Measurements from ENCODE around the gene MOV10L1. TPM values are rescaled to one million over a fixed set of nuclear protein-coding genes. Genes with fewer than 3 reads are reported as not detected.

Gene MOV10L1
- total RNA-seq, 1 experiment from 2014 or later, result not detected

DNA sequence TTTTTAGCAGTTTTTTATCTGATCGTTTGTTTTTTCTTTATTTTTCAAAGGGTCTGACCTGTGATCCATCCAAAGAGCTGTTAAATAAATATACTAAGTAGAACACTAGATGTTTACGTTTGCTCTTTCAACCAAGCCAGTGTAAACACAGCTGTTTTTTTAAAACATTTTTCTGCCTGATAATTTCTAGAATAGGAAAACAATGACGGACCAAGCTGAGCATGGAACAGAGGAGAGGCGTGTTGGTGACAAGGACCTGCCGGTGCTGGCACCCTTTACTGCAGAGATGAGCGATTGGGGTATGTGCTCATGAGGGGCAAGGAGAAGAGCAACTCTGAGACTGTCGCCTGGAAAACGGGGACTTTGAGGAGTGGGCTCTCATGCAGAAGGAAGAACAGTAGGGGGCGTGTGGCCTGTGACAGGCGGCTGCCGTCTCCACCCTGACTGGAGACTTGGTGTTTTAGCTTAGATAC is 52.1 kb downstream of the MOV10L1 start:
- Histone ChIP-seq H3K4me3 (ENCODE audit: low read depth, low read length, poor library complexity, severe bottlenecking) (no peak overlapping the region), H3K4me1 (ENCODE audit: insufficient read depth, low read length, poor library complexity, severe bottlenecking) (no peaks in the 10 kb centered on the region), H3K27ac (ENCODE audit: low read depth, low read length, poor library complexity, severe bottlenecking) (no peak overlapping the region), H3K27me3 (replicated peaks; ENCODE audit: insufficient read depth, low read depth, low read length, poor library complexity) (no peaks in the 10 kb centered on the region), H3K9me3 (ENCODE audit: low read depth, low read length, poor library complexity, severe bottlenecking) (no peaks in the 10 kb centered on the region), H3K36me3 (ENCODE audit: insufficient read depth, low read length, poor library complexity, severe bottlenecking) (no peaks in the 10 kb centered on the region)
- ChIA-PET CTCF (no interaction called here), POLR2A (ENCODE audit: low non-redundant PET) (no interaction called here)
- no TSS peak for BruUV-seq (replicated peaks)
- DNase-seq (ENCODE audit: low spot score), result no peak
- intact Hi-C loops (cut with micrococcal nuclease; ENCODE audit: unreplicated experiment), result no loop called here
- no peak for TF ChIP-seq EZH2 (IDR thresholded peaks at IDR 0.05; ENCODE audit: borderline replicate concordance, low read depth, low read length, poor library complexity, severe bottlenecking)
- TF ChIP-seq, protein P1, sequence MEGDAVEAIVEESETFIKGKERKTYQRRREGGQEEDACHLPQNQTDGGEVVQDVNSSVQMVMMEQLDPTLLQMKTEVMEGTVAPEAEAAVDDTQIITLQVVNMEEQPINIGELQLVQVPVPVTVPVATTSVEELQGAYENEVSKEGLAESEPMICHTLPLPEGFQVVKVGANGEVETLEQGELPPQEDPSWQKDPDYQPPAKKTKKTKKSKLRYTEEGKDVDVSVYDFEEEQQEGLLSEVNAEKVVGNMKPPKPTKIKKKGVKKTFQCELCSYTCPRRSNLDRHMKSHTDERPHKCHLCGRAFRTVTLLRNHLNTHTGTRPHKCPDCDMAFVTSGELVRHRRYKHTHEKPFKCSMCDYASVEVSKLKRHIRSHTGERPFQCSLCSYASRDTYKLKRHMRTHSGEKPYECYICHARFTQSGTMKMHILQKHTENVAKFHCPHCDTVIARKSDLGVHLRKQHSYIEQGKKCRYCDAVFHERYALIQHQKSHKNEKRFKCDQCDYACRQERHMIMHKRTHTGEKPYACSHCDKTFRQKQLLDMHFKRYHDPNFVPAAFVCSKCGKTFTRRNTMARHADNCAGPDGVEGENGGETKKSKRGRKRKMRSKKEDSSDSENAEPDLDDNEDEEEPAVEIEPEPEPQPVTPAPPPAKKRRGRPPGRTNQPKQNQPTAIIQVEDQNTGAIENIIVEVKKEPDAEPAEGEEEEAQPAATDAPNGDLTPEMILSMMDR (conservative IDR thresholded peaks at IDR 0.05; ENCODE audit: low read depth, low read length), result peak; percentile 40

DNA sequence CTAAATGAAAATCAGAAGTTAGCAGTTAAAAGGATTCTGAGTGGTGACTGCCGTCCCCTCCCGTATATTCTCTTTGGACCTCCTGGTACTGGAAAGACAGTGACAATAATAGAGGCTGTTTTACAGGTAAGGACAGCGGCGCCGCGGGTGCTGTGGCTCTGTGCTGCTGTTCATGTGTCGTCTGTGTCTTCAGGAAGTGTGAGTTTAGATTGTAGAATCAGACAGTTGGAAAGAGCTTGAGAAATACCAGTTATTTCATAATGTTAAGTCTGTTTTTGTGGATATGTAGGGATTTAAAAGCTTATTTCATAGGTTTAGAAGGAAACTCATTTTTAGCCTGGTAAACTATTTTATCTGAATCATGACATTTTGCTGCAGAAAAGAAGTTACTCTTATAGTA is 53.3 kb downstream of the MOV10L1 start:
- Histone ChIP-seq H3K27ac (ENCODE audit: low read depth, low read length, poor library complexity, severe bottlenecking) (no peak overlapping the region), H3K4me1 (ENCODE audit: insufficient read depth, low read length, poor library complexity, severe bottlenecking) (no peaks in the 10 kb centered on the region), H3K27me3 (replicated peaks; ENCODE audit: insufficient read depth, low read depth, low read length, poor library complexity) (no peaks in the 10 kb centered on the region), H3K9me3 (ENCODE audit: low read depth, low read length, poor library complexity, severe bottlenecking) (no peaks in the 10 kb centered on the region), H3K36me3 (ENCODE audit: insufficient read depth, low read length, poor library complexity, severe bottlenecking) (no peaks in the 10 kb centered on the region), H3K4me3 (ENCODE audit: low read depth, low read length, poor library complexity, severe bottlenecking) (no peak overlapping the region)
- ChIA-PET POLR2A (ENCODE audit: low non-redundant PET) (no interaction called here), CTCF (no interaction called here)
- no TSS peak for BruUV-seq (replicated peaks)
- intact Hi-C loops (cut with micrococcal nuclease; ENCODE audit: unreplicated experiment), result no loop called here
- DNase-seq (ENCODE audit: low spot score), result no peak
- TF ChIP-seq, protein P1 (conservative IDR thresholded peaks at IDR 0.05; ENCODE audit: low read depth, low read length), result no peak
- TF ChIP-seq EZH2 (IDR thresholded peaks at IDR 0.05; ENCODE audit: borderline replicate concordance, low read depth, low read length, poor library complexity, severe bottlenecking), result no peak

DNA sequence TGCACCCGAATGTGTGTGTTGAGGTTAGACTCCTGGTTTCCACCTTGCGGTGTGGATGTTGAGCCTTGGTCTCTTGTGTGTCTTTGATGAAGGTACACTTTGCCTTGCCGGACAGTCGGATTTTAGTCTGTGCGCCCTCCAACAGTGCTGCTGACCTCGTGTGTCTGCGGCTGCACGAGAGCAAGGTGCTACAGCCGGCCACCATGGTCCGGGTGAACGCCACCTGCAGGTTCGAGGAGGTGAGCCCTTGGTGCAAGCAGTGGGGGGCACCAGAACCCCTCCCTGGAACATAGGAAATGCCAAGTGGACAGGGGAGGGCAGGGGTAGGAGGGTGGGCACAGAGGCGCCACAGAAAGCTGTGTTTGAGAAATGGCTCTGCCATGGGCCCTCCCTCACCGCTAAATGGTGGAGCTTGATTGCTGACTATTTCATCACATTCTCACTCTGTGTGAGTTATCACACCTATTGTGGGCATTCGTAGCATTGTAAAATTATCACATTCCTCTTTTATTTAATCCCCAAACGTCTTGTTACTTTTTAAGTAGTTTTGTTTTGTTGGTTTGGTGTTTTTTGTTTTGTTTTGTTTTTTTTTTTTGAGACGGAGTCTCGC is 54.3 kb downstream of the MOV10L1 start:
- ChIA-PET CTCF (interaction anchor here (0.5 to 0.6 kb wide), 2 partner anchors 25 to 123 kb away, joined by 4 to 7 read pairs; no protein-coding TSS in a partner anchor), POLR2A (ENCODE audit: low non-redundant PET) (interaction anchor here (0.5 kb wide), 1 partner anchor 64 kb away, joined by 6 read pairs; no protein-coding TSS in a partner anchor)
- no peak for DNase-seq (ENCODE audit: low spot score)
- H3K36me3 ChIP-seq (ENCODE audit: insufficient read depth, low read length, poor library complexity, severe bottlenecking), result no peaks in the 10 kb centered on the region
- no peaks in the 10 kb centered on the region for H3K9me3 ChIP-seq (ENCODE audit: low read depth, low read length, poor library complexity, severe bottlenecking)
- no peak overlapping the region for H3K27ac ChIP-seq (ENCODE audit: low read depth, low read length, poor library complexity, severe bottlenecking)
- H3K4me3 ChIP-seq (ENCODE audit: low read depth, low read length, poor library complexity, severe bottlenecking), result no peak overlapping the region
- intact Hi-C loops (cut with micrococcal nuclease; ENCODE audit: unreplicated experiment), result no loop called here
- TF ChIP-seq, protein P1 (conservative IDR thresholded peaks at IDR 0.05; ENCODE audit: low read depth, low read length), result no peak
- TF ChIP-seq EZH2 (IDR thresholded peaks at IDR 0.05; ENCODE audit: borderline replicate concordance, low read depth, low read length, poor library complexity, severe bottlenecking), result no peak
- BruUV-seq (replicated peaks), result no TSS peak
- no peaks in the 10 kb centered on the region for H3K27me3 ChIP-seq (replicated peaks; ENCODE audit: insufficient read depth, low read depth, low read length, poor library complexity)
- no peaks in the 10 kb centered on the region for H3K4me1 ChIP-seq (ENCODE audit: insufficient read depth, low read length, poor library complexity, severe bottlenecking)
